ENCODE data around the gene MACROD2.

The MACROD2 gene

GRCh38 chr20:15205719-15206118 lies 1210.4 kb downstream of the MACROD2 start:
- DNase-seq: no peak

DNA sequence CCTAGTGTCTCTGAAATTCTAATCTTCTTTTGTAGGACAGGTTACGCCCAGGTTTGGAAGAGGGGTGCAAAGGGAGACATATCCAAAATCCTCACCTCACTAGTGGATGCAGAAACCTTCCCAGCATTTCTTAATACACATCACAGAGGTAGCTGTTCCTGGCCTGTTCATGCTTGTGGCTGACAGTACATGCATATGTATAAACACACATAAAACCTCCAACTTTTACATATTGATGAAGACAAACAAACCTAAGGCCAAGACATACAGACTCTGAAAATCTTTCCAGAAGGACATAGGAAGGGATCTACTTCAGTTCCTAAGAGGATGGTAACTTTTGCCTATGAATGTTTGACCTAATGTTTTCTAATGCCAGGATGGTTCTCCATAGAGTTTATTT lies 1214.2 kb downstream of the MACROD2 start:
- no peak for DNase-seq

- no peak for DNase-seq
These were observed 1218.7 kb downstream of the MACROD2 start for GRCh38 chr20:15214051-15214450.

GRCh38 chr20:15220009-15220656 lies 1224.8 kb downstream of the MACROD2 start:
- no peak for DNase-seq

GRCh38 chr20:15220778-15221565 lies 1225.7 kb downstream of the MACROD2 start:
- DNase-seq: no peak

DNA sequence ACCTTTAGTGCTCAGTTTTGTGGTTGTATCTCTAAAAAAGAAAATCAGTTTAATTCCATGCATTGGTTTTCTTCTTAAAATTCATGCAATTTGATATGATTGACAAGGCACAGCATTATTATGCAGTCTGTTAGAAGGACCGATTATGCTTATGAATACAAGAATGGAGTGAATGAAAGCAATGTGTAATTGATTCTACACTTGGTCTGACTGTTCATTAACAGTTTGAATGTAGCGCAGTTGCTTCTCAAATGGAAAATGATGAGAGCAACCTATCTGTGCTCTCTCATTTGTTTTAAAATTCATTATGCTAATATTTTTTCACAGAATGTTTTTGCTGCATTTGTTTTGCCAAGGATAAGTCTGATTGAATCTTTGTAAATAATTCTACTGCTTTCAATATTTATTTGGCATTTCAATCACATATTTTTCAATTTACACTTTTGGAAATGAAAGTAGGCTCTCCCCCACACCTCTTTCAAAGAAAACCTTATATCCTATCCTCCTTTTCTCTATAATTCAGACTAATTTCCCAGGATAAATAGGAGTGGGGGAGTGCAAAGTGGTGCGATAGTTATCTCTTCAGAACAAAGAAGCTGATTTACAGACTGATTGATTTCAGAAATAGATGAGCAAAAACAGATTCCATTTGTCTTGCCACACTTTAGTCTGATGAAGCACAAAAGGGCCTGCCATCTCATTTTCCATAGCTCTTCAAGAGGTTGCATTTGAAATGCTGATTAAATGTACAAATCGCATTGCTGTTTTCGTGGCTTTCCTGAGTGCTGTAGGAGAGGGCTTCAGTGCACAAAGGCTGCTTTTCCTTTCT lies 1227.4 kb downstream of the MACROD2 start:
- no peak for DNase-seq

DNA sequence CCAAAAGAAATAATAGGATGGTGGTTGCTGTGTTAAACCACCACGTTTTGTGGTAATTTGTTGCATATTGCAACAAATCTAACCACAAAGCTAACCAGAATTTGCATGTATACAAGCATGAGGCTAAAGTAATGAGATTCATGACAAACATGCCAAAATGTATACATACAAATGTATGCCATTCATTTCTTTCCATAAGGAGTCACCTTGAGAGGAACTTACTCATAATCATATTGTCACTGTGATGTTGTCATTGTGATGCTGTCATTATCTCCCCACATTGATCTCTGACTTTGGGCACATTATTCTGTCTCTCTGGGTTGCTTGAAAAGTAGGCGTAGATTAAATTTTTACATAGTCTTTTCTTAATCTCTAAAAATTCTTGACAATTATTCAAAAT lies 1228.9 kb downstream of the MACROD2 start:
- DNase-seq: no peak

GRCh38 chr20:15227102-15227501 lies 1231.8 kb downstream of the MACROD2 start:
- DNase-seq: no peak

DNA sequence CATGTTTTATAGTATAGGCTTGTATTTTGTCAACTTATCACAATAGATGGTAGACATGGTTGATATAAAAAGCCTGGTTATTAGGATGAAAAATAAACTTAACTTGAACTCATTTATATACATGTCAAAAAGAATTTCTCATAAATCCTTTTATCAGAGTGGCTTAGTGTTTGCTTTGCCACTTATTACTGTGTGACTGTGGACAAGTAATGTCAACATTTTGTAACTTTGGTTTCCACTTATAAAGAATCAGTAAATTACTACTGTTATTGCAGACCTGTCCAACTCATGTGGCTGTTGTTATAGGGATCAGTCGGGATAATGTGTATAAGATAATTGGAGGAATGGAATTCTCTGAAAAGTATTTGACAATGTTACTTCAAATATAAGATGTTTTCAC lies 1236.9 kb downstream of the MACROD2 start:
- no peak for DNase-seq

DNA sequence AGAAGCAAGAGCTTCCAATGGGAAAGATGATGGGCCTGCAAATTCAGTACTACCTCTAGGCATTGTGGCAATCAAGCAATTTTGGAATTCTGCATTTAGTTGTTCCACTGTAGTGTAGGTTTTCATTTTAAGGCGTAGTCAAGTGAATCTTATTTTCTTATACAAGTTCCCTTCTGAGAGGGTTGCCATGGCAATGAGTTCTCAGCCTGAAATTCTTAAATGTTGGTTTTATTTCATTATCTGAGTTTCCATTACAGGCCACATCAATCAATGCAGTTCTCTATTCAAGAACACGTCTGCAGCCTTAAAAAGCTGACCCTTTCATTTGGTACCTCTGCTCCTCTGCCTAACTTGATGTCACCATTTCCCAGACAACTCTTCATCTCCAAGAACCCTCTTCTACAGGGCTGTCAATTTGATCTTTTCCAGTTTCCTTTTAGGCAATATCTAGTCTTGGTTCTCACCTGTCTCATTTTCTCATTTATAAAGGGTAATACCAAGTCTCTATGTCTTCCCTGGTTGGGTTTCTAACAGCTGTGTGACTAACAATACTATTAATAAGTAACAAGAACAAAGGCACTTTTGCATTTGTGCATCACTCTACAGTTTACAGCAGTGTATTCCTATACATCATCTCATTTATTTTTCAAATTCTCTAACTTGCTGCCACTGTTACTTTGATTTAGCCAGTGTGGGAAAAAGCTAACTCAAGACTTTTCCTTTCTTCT lies 1240.3 kb downstream of the MACROD2 start:
- DNase-seq: no peak

- DNase-seq: no peak
These were observed 1241.5 kb downstream of the MACROD2 start for GRCh38 chr20:15236812-15237211.

- DNase-seq: no peak
These were observed 1244.4 kb downstream of the MACROD2 start for GRCh38 chr20:15239542-15240206.

- DNase-seq: no peak
These were observed 1245.5 kb downstream of the MACROD2 start for GRCh38 chr20:15240801-15241200.

DNA sequence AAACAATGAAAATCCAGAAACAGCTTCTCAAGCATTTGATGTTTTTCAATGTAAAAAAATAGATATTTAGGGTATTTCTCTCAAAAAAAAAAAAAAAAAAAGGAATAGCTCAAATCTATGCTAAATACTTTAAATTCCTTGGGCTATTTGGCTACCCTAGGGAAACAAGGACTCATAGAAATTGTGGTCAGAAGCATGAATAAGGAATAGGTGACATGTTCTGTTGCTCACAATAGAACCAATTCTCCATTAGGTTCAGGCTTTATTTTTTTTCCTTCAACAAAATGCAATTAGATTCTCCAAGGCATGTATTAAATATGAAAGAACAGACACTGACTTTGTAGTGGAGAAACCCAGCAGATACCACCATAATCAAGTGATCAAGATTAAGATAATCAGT lies 1246.4 kb downstream of the MACROD2 start:
- no peak for DNase-seq

- no peak for DNase-seq
These were observed 1247.5 kb downstream of the MACROD2 start for GRCh38 chr20:15242773-15243172.

DNA sequence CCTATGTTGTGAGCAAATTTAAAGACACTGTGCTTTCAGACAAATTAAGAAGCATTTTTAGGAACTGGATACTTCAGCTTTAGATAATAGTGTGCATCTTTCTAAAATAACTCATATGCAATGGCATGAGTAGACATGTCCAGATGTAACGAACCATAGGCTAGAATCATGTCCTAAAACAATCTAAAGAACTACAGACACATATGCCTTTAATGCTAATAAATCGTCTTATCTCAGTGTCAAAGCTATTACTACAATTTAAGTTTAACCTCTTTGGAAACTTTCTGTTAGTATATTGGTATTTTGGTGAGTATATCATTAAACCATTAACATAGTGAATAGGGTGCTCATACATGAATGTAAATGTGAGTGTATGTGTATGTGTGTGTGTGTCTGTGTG lies 1250.6 kb downstream of the MACROD2 start:
- no peak for DNase-seq

- no peak for DNase-seq
These were observed 1253.5 kb downstream of the MACROD2 start for GRCh38 chr20:15248618-15249395.

DNA sequence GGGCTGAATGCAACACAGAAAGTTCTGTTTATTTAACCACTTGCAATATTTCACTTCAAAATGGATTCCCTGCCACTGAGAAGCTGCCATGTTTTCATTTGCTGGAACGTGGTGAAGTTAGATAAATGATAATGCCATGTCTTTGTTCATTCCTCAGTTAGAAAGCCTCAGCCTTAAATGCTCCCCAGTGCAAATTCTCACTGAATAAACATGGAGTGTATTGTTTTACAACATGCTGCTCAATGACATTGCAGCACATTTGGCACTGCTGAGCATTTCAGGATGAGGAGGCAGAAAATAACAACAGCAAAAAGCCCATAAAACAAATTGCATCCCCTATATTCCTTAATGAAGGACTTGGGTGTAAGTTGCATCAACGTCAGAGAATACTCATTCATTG lies 1255.9 kb downstream of the MACROD2 start:
- no peak for DNase-seq

DNA sequence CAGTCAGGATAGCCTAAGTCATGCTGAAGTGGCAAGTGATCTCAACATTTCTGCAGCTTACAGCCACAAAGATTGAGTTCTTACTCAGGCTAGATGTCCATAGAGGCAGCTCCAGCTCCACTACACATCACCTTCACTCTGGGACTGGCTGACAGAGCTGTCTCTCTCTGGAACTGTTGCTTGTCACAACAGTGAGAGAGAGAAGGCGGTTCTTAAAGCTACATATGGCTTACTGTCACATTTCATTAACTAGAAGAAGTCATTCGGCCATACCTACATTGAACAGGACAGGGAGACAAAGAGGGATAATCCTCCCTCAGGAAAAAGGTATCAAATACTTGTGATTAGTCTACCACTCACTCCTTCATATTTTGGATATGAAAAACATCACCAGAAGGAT lies 1257.0 kb downstream of the MACROD2 start:
- DNase-seq: no peak

DNA sequence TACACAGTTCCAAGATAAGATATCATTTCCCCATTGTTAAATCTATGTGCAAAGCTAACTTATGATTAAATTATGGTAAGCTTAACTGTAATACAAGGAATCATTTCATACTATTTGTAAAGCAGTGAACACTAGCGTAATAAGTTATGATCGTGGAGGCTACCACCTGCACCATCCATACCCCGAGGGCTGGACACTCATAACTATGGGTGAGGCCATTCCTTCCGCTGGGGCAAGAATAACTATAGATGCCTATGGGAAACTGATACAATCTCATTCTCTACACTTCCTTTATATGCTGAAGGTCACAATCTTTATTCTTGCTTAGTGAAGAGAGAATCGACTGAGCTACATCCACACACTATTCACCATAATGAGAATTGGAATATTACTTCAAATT lies 1258.1 kb downstream of the MACROD2 start:
- no peak for DNase-seq

DNA sequence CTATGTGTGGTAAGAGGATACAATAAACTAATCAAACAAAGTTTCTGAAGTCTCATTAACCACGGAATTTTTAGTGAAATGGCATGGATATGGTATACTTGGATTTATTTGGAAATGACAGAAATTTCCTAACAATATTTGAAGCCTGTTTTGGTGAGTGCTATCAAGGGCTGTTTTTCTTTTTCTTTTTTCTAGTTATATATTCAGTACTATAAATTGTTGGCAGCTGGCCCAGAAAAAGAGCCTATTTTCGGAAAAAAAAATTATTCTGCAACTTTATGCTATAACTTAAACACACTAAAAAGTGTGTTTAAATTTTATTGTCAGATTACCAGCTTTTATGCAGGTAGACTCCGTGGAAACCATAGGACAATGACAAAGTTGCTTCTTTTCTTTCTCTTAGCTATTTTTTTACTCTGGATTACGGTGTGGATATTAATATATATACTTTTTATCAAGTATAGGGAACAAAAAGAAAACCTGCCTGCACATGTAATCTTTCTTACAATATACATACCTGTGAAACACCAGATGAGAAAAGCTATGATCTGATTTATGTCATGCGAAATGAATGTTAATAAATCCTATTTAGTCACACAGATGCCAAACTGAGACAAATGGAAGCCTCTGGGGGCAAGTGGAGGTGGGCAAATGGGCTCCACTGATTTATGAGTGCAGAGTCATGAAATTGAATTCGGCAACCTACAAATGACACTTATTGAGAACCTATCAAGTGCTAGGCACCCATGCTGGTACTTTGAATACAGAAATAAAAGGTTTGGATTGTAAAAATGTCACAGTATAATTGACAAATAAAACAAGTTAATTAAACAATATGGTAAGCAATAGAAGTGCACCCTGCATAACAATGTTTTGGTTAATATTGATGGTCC lies 1261.6 kb downstream of the MACROD2 start:
- no peak for DNase-seq
